Activated B cell treated with CpG ODN at 0.5 μM for 24 hours (primary cell): Measurements from ENCODE around the gene UPK3BL1. TPM values are rescaled to one million over a fixed set of nuclear protein-coding genes. Genes with fewer than 3 reads are reported as not detected.
"Not testable (repeated sequence)": the region's sequence is repeated elsewhere in the genome, so short reads cannot be mapped to it uniquely, and the experiment has no call there.

ENCODE experiments used
- ATAC-seq: fragments of 200-7000 bp; cut with Tn5 transposase; one replicate; pipeline ENCODE4 v1.10.0; 2021; ENCODE audit warnings: low read depth, mild to moderate bottlenecking, moderate library complexity
- CTCF ChIA-PET: fragments of 350-600 bp; sonication (Branson Sonifier 250); formaldehyde crosslinking; loops from one replicate; lab custom pipeline; 2021; ENCODE audit warnings: antibody characterized with exemption; lab: Charles Lee
- POLR2A ChIA-PET: fragments of 350-600 bp; sonication (Branson Sonifier 250); formaldehyde crosslinking; loops from one replicate; lab custom pipeline; 2021; ENCODE audit warnings: antibody characterized with exemption; lab: Charles Lee
- DNase-seq: peaks from one replicate; pipeline ENCODE4 v3.0.0; 2022
- H3K27ac Mint-ChIP-seq: one replicate; pipeline ENCODE4 v1.8.0; 2020; ENCODE audit warnings: mixed read lengths
- H3K27me3 Mint-ChIP-seq: one replicate; pipeline ENCODE4 v1.8.0; 2021; ENCODE audit warnings: mixed read lengths
- H3K36me3 Mint-ChIP-seq: one replicate; pipeline ENCODE4 v1.8.0; 2021; ENCODE audit warnings: low read depth, mixed read lengths
- H3K4me1 Mint-ChIP-seq: one replicate; pipeline ENCODE4 v1.8.0; 2021; ENCODE audit warnings: mixed read lengths
- H3K4me3 Mint-ChIP-seq: one replicate; pipeline ENCODE4 v1.8.0; 2020; ENCODE audit warnings: mild to moderate bottlenecking, mixed read lengths
- H3K9me3 Mint-ChIP-seq: one replicate; pipeline ENCODE4 v1.8.0; 2020; ENCODE audit warnings: mixed read lengths
- intact Hi-C: fragments of 100-400 bp; cut with micrococcal nuclease; formaldehyde crosslinking; loops from one replicate; pipeline ENCODE4 v1.15.1; 2024
- total RNA-seq: library from RNA; stranded (reverse); gene quantifications from 2 replicates; pipeline ENCODE4 v1.2.3, GENCODE V29; 2022

Gene UPK3BL1
- total RNA-seq, 1 donor from 2014 or later = 58.8 TPM

DNA sequence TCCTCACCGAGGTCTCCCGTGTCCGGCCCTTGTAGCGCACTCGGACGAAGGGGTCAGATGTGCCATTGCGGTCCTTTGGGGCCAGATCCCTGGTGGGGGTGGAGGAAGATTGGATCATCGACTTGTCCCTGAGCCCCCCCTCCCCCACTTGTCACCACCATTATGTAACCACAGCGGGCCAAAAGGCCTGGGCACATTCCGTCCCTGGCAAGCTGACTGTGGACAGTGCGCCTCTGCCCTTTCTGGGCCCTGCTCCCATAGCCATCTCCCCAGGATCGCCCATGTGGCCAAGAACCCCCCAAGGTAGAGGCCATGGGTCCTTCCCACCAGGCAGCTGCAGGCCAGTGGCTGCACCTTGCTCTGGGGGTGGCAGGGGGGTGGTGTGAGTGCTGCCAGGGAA lies 40.3 kb downstream of the UPK3BL1 start:
- POLR2A ChIA-PET, H3K4me1 Mint-ChIP-seq, ATAC-seq, H3K4me3 Mint-ChIP-seq, H3K27ac Mint-ChIP-seq, H3K9me3 Mint-ChIP-seq, DNase-seq, H3K36me3 Mint-ChIP-seq, intact Hi-C loops, CTCF ChIA-PET, H3K27me3 Mint-ChIP-seq: not testable (repeated sequence)

DNA sequence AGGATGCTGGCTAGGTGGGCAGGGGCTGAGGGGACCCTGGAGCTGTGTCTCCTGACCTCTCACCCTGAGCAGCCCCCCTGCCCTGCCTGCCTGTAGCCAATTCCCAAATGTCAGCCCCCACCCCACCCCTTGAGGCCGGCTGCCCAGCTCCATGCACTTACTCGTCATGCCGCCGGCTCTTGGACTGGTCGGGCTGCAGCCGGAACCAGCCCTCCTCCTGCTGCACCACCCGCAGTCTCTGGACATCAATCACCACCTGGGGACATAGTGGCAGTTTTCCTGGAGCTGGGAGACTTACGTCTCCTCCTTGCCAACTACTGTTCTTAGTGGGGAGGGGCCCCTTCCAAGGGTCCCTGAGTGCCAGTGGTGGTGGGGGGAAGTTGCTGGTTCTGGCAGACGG lies 42.9 kb downstream of the UPK3BL1 start:
- CTCF ChIA-PET, H3K27me3 Mint-ChIP-seq, POLR2A ChIA-PET, intact Hi-C loops, ATAC-seq, H3K4me1 Mint-ChIP-seq, H3K27ac Mint-ChIP-seq, H3K4me3 Mint-ChIP-seq, H3K36me3 Mint-ChIP-seq, DNase-seq, H3K9me3 Mint-ChIP-seq: not testable (repeated sequence)

DNA sequence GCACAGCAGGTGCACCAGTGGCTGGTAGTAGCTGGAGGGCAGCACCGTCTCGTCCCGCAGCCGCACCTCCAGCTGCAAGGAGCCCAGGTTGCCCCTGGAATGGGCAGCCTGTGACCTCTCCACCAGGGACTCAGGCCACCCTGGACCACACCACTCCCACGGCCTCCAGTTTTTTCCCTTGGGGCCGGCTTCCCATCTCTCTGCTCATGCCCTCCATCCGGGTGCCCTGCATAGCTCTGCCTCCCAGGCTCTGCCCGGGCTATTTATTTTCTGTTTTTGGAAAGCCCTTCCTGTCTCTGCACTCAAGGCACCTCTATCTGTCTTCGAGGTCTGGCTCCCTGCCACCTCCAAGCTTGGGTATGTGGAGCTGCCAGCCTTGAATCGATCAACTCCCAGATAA lies 46.6 kb downstream of the UPK3BL1 start:
- H3K9me3 Mint-ChIP-seq, ATAC-seq, intact Hi-C loops, H3K4me1 Mint-ChIP-seq, H3K36me3 Mint-ChIP-seq, H3K27ac Mint-ChIP-seq, DNase-seq, CTCF ChIA-PET, H3K4me3 Mint-ChIP-seq, H3K27me3 Mint-ChIP-seq, POLR2A ChIA-PET: not testable (repeated sequence)

DNA sequence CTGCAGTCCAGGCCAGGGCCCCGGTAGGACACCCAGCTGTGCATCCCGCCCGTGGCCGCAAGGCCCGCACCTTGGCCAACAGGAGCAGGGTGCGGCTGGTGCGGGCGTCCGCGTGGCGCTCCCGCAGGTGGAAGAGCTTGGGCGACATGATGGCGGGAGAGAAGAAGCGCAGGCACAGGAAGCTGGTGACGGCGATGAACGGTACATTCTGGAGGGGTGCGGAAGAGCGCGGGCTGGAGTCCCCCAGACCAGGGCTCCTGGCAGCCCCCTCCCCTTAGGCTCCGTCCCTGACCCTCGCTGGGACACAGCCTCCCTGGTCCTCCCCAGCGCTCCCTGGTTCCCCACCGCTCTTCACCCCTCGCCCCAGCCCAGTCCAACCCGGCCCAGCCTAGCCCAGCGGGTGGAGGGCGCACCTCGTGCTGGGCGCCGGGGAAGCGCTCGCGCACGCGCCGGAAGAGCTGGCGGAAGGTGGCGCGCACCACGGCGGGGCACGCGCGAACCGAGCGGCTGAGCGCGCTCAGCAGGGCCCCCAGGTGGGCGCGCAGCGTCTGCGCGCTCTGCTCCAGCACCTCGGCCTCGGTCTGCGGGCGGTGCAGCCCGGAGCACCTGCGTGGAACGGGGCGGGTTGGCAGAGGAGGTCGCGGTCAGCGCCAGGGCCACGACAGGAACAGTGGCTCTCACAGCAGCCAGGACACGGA lies 48.8 kb downstream of the UPK3BL1 start:
- peak; percentile 69 for ATAC-seq

DNA sequence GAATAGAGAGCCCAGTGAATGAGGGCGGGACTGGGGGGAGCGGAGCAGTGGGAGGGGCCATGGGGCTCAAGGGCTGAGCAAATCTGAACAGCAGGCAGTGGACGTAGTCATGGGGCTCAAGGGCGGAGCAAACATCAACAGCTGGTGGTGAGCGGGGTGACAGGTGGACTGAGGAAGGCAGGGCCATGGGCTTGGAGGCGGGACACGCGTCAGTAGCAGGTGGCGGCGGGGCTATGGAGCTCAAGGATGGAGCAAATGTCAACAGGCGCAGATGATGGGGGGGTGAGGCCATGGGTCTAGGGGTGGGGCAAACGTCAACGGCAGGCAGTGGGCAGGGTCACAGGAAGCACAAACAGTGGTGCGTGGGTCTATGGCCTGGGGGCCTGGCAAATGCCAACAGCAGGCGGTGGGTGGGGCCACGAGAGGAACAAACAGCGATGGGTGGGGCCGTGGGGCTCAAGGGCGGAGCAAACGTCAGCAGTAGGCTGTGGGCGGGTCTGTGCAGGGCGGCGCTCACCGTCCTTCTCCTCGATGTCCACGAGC lies 50.0 kb downstream of the UPK3BL1 start:
- H3K27me3 Mint-ChIP-seq, H3K36me3 Mint-ChIP-seq, intact Hi-C loops, CTCF ChIA-PET, H3K4me3 Mint-ChIP-seq, H3K27ac Mint-ChIP-seq, H3K9me3 Mint-ChIP-seq, POLR2A ChIA-PET, H3K4me1 Mint-ChIP-seq: not testable (repeated sequence)
- DNase-seq = peak; percentile 56
- peak; percentile 74 for ATAC-seq

More for the DNA sequence above, 48.8 kb downstream of the UPK3BL1 start:
- H3K27ac Mint-ChIP-seq, H3K9me3 Mint-ChIP-seq, H3K4me1 Mint-ChIP-seq, CTCF ChIA-PET, H3K4me3 Mint-ChIP-seq, intact Hi-C loops, DNase-seq, H3K36me3 Mint-ChIP-seq, H3K27me3 Mint-ChIP-seq, POLR2A ChIA-PET: not testable (repeated sequence)

DNA sequence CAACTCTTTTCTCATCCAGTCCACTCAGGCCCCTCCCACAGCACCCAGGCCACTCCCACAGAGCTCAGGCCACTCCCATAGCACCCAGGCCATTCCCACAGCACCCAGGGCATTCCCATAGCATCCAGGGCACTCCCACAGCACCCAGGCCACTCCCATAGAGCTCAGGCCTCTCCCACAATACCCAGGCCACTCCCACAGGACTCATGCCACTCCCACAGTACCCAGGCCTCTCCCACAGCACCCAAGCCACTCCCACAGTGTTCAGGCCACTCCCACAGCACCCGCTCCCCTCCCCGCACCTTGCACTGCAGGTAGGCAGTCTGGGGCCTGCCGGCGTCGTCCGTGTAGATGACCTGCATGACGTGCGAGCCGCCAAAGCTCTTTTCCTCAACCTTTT lies 52.7 kb downstream of the UPK3BL1 start:
- intact Hi-C loops, H3K27ac Mint-ChIP-seq, H3K4me3 Mint-ChIP-seq, H3K27me3 Mint-ChIP-seq, H3K4me1 Mint-ChIP-seq, H3K36me3 Mint-ChIP-seq, H3K9me3 Mint-ChIP-seq, DNase-seq, POLR2A ChIA-PET, CTCF ChIA-PET: not testable (repeated sequence)
- peak; percentile 43 for ATAC-seq

Other genes with a start within 250 kb of the UPK3BL1 start
- 38.8 and 39.7 TPM in 2 replicates for gene PRKRIP1, start 246.4 kb downstream of the UPK3BL1 start, total RNA-seq
- 167 and 184 TPM in 2 replicates for gene ORAI2, start 209.2 kb downstream of the UPK3BL1 start, total RNA-seq
- 7.8 and 8.1 TPM in 2 replicates for gene ALKBH4, start 177.9 kb downstream of the UPK3BL1 start, total RNA-seq
- 20.6 and 28.8 TPM in 2 replicates for gene LRWD1, start 177.8 kb downstream of the UPK3BL1 start, total RNA-seq
- gene POLR2J, start 163.9 kb downstream of the UPK3BL1 start, total RNA-seq = 45.2 and 49.5 TPM in 2 replicates
- gene RASA4B, start 125.0 kb downstream of the UPK3BL1 start, total RNA-seq = 11.4 and 16.1 TPM in 2 replicates
- 36.8 and 45.3 TPM in 2 replicates for gene UPK3BL2, start 99.1 kb downstream of the UPK3BL1 start, total RNA-seq
- gene SPDYE2, start 91.6 kb downstream of the UPK3BL1 start, total RNA-seq = 0.29 TPM in 1 of 2 replicates, not detected in the other
- 110 and 123 TPM in 2 replicates for gene POLR2J3, start 70.2 kb downstream of the UPK3BL1 start, total RNA-seq
- 57.6 and 62.3 TPM in 2 replicates for gene RASA4, start 26.0 kb downstream of the UPK3BL1 start, total RNA-seq
- not detected in 2 replicates for gene SPDYE2B, start 7.5 kb upstream of the UPK3BL1 start, total RNA-seq
- gene POLR2J2, start 28.9 kb upstream of the UPK3BL1 start, total RNA-seq = 29.2 and 35.2 TPM in 2 replicates
- 5.8 and 6.7 TPM in 2 replicates for gene FAM185A, start 106.2 kb upstream of the UPK3BL1 start, total RNA-seq